NCI-H1417 treated with DMSO at 0.1 percent for 48 hours (cell line): ENCODE measurements around the gene FTL.
"Not testable (repeated sequence)": the region's sequence is repeated elsewhere in the genome, so short reads cannot be mapped to it uniquely, and the experiment has no call there.

ENCODE experiments used
- DNase-seq: peaks from one replicate; lab custom pipeline; 2025; lab: John Stamatoyannopoulos, UW

Gene FTL

DNA sequence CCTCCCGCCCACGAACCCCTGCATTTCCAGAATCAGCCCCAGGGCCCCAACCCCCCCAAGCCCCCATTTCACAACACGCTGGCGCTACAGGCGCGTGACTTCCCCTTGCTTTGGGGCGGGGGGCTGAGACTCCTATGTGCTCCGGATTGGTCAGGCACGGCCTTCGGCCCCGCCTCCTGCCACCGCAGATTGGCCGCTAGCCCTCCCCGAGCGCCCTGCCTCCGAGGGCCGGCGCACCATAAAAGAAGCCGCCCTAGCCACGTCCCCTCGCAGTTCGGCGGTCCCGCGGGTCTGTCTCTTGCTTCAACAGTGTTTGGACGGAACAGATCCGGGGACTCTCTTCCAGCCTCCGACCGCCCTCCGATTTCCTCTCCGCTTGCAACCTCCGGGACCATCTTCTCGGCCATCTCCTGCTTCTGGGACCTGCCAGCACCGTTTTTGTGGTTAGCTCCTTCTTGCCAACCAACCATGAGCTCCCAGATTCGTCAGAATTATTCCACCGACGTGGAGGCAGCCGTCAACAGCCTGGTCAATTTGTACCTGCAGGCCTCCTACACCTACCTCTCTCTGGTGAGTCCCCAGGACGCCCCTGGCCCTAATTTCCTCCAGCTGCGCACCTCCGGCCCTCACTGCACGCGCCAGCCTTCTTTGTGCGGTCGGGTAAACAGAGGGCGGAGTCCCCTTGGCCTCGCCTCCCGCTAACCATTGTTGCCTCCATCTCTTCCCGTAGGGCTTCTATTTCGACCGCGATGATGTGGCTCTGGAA is at the start of gene FTL:
FTL (plus strand) TSS at position 270 of the 766 bp plus-strand sequence; CDS start at position 469, 199 bp downstream.
- peak; percentile 22 for DNase-seq

GRCh38 chr19:48915757-48916156 is 49.4 kb upstream of the FTL start:
- no peak for DNase-seq

DNA sequence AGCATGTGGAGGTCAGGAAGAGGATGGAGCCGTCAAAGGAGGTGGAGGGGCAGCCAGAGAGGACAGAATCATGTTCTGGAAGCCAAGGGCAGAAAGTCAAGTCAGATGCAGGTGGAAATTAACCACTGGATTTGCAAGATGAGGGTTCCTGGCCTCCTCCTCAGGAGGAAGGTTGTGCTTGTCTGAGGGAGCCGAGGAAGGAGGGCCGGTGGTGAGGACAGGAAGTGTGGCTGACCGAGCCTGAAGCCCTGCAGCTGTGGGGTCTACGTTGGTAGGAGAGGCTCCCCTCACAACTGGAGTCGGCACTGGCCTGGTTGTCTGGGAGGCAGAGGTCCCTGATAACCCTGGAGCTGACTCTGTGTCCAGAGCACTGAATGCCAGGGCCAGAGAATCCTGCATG is 47.0 kb upstream of the FTL start:
- no peak for DNase-seq

DNA sequence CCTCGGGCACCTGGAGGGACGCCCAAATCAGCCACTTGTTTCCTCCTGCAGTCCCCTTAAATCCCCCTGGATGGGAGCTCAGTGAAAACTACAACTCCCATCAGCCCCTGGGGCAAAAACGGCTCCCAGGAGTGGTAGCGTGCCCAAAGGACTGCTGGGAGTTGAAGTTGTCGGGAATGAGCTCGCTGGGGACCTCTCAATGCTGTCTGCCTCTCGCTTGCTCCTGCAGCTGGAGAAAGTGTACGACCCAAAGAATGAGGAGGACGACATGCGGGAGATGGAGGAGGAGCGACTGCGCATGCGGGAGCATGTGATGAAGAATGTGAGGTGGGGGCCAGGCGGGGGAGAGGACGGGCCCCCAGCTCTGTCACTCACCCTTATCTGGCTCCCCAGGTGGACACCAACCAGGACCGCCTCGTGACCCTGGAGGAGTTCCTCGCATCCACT is 46.3 kb upstream of the FTL start:
- no peak for DNase-seq

DNA sequence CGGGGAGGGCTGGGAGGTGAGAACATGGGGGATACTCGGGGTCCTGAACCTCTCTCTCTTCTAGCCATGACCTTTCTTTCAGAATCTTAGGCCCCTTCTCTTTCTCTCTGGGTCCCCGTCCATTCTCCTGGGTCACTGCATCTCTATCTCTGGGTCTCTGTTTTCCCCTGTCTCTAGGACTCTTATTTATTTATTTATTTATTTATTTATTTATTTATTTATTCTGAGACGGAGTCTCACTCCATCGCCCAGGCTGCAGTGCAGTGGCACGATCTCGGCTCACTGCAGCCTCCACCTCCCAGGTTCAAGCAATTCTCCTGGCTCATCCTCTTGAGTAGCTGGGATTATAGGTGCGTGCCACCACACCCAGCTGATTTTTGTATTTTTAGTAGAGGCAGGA is 45.8 kb upstream of the FTL start:
- DNase-seq, result not testable (repeated sequence)

- no peak for DNase-seq
These were observed 44.2 kb upstream of the FTL start for GRCh38 chr19:48920949-48921348.

GRCh38 chr19:48921721-48922500 is 43.2 kb upstream of the FTL start:
- no peak for DNase-seq

GRCh38 chr19:48922548-48923490 is 42.3 kb upstream of the FTL start:
- no peak for DNase-seq

DNA sequence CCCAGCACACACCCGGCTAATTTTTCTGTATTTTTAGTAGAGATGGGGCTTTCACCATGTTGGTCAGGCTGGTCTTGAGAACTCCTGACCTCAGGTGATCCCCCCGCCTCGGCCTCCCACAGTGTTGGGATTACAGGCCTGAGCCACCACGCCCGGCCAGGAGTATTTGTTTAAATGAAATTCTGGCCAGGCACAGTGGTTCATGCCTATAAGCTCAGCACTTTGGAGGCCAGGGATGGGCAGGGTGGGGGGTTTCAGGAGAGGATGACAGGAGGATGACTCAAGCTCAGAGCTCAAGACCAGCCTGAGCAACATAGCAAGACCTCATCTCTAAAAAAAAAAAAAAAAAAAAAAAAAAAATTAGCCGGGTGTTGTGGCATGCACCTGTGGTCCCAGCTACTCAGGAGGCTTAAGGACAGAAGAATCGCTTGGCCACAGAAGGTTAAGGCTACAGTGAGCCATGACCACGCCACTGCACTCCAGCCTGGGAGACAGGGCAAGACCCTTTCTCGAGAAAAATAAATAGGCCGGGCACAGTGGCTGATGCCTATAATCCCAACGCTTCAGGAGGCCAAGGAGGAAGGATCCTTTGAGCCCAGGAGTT is 39.8 kb upstream of the FTL start:
- no peak for DNase-seq

- DNase-seq, result not testable (repeated sequence)
These were observed 39.2 kb upstream of the FTL start for GRCh38 chr19:48925890-48926289.

DNA sequence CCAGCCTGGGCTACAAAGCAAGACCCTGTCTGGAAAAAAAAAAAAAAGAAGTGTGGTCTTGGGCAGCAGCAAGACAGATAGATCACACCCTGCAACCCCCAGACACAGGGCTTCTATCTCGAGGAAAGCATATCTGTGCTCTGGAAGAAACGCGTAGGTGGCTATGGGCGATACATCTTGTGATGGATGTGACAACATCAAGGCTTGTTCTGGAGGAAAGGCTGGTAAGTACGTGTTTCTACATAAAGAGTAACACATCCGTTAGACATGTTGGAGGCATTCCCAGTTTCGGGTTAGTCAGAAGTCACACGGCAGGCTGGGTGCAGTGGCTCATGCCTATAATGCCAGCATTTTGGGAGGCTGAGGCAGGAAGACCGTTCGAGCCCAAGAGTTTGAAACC is 38.2 kb upstream of the FTL start:
- no peak for DNase-seq

GRCh38 chr19:48927692-48928091 is 37.4 kb upstream of the FTL start:
- not testable (repeated sequence) for DNase-seq

- no peak for DNase-seq
These were observed 36.7 kb upstream of the FTL start for GRCh38 chr19:48928164-48929025.

- peak; percentile 55 for DNase-seq
These were observed 31.7 kb upstream of the FTL start, which contains the start of gene DHDH for GRCh38 chr19:48933382-48933932. DHDH (plus strand) TSS chr19:48933699; CDS start chr19:48933722, 23 bp downstream.

DNA sequence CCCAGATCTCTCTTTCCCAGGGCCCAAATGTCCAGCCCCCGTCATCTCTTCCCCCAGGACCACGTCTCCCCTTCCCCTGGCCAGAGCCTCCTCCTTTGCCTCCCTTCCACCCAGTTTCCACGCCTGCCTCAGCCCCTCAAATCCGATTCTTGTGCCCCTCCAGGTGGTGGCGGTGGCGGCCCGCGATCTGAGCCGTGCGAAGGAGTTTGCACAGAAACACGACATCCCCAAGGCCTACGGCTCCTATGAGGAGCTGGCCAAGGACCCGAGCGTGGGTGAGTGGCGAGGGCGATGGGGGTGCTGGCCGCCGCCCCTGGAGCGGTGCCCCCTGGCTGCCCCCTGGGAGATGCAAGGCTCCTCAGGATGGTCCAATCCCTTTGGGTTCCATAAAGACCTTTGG is 30.3 kb upstream of the FTL start:
- DNase-seq, result no peak

- DNase-seq, result no peak
These were observed 29.2 kb upstream of the FTL start for GRCh38 chr19:48935864-48936263.

GRCh38 chr19:48938256-48938655 is 26.9 kb upstream of the FTL start:
- DNase-seq, result no peak

DNA sequence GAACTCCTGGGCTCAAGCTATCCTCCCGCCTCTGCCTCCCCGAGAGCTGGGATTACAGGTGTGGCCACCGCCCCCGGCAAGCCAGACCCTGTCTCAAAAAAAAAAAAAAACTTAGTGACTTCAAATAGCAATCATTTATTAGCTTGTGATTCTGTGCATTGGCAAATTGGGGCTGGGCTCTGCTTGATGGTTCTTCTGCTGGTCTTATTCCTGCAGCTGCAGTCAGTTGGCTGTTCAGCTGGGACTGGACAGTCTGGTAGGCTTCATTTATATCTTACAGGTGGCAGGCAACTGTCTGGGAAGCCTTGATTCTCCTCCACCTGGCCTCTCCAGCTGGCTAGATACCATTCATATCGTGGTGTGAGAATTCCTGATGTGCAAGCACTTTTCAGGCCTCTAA is 24.2 kb upstream of the FTL start:
- DNase-seq, result no peak

GRCh38 chr19:48943081-48943480 is 22.0 kb upstream of the FTL start:
- no peak for DNase-seq

DNA sequence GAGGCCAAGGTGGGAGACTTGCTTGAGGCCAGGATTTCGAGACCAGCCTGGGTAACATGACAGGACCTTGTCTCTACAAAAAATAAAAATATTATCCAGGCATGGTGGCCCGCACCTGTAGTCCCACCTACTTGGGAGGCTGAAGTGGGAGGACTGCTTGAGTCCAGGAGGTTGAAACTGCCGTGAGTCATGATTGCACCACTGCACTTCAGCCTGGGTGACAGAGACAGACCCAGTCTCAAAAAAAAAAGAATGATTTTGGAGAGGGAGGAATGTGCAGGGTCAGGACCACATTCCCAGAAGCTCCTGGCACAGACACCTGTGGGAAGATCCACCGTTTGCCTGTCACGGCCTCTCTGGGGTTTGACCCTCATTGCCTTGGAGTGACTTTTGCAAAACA is 19.7 kb upstream of the FTL start:
- DNase-seq, result no peak
